ENCODE data around the gene LY6G6F.

GRCh38 chr6:31723980-31724691, 17.5 kb downstream of the LY6G6F start:
- TF ChIP-seq POLR2A (IDR thresholded peaks at IDR 0.05) (no peak), EP300 (IDR thresholded peaks at IDR 0.05) (no peak), CTCF (IDR thresholded peaks at IDR 0.05) (no peak)
